GM12872 (cell line): Measurements from ENCODE around the gene BAIAP2.

Experiments used
- TF ChIP-seq, protein P1 (sequence below): IDR thresholded peaks from 3 replicates; pipeline ENCODE4 v1.5.1; 2011; ENCODE audit warnings: low read depth, mild to moderate bottlenecking, low read length, moderate library complexity; ENCODE audit not compliant: insufficient read depth

The BAIAP2 gene

DNA sequence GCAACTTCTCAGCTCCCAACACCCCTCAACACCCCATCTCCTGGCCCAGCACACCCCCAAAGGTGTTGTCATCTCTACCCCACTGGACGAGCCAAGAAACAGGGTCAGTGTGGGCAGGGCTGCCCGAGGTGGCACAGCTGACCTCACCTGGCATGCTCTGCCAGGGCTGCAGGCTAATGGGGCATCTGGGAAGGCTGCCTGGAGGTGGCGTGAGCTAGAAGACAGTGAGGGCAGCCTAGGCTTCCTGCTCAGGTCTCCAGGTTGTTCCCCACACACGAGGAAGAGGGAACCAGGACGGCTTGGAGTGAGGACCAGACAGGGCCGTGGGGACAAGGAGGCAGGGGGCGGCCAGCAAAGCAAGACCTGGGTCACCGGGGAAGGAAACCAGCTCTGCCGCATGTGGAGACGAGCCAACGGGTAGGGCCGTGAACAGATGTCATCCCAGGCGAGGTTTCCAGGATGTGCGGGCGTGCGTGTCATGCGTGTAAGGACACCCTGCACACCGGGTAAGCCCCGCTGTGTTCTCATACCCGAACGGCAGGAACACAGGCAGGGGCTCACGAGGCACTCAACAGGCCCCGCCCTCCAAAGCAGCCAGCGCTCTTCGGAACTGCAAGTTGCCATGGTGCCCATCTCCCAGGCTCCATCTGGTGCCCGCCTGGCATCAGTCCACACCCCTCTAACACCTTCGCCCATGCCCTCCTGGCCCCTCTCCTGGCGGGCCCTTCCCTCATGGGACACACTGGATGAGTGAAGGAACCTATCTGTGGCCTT, 100.7 kb downstream of the BAIAP2 start:
- TF ChIP-seq, protein P1, sequence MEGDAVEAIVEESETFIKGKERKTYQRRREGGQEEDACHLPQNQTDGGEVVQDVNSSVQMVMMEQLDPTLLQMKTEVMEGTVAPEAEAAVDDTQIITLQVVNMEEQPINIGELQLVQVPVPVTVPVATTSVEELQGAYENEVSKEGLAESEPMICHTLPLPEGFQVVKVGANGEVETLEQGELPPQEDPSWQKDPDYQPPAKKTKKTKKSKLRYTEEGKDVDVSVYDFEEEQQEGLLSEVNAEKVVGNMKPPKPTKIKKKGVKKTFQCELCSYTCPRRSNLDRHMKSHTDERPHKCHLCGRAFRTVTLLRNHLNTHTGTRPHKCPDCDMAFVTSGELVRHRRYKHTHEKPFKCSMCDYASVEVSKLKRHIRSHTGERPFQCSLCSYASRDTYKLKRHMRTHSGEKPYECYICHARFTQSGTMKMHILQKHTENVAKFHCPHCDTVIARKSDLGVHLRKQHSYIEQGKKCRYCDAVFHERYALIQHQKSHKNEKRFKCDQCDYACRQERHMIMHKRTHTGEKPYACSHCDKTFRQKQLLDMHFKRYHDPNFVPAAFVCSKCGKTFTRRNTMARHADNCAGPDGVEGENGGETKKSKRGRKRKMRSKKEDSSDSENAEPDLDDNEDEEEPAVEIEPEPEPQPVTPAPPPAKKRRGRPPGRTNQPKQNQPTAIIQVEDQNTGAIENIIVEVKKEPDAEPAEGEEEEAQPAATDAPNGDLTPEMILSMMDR, result no peak

DNA sequence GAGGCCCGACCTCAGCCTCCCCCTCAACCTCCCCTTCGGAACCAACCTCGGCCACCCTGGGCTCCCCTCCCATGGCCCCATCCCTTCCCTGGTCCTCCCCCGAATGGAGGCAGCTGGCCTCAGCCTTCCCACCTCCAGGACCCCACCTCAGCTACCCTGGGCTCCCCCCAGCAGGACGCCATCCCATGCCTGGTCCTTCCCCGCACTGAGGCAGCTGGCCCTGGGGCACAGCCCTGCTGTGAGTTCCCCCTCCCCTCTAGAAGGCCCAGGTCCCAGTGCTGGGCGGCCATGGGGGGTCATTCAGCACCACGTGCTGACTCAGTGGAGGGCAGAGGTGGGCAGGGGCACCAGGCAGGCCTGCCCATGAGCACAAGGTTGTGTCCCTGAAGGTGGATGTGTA, 101.4 kb downstream of the BAIAP2 start:
- TF ChIP-seq, protein P1, result no peak

DNA sequence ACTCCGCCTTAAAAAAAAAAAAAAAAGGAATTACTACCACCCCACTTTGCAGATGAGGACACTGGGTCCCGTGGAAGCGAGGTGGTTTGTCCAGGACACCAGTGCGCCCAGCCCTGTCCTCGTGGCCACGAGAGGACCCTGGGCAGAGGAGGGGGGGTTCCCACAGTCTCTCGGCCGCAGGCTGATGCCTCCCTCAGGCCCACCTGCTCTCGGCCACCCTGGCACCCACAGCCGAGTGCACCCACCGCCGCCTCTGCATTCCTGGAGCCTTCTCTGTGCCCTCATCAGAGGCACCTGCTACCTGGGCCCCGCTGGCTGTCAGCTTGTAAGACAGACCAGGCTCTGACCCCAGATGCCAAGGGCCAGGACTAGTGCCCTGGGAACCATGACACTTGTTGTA, 102.3 kb downstream of the BAIAP2 start:
- TF ChIP-seq, protein P1, result no peak

DNA sequence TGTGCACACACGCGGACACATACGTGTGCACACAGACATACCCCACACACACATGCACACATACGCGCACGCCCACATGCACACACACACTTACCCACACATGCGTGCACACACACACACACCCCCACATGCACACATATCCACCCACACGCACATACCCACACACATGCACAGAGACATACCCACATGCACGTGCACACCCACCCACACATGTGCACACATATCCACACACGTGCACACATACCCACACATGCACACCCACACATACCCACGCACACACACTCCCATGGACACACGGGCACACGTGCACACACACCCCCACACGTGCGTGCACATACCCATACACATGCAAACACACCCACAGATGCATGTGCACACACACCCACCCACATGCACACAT, 103.1 kb downstream of the BAIAP2 start:
- TF ChIP-seq, protein P1, result no peak

DNA sequence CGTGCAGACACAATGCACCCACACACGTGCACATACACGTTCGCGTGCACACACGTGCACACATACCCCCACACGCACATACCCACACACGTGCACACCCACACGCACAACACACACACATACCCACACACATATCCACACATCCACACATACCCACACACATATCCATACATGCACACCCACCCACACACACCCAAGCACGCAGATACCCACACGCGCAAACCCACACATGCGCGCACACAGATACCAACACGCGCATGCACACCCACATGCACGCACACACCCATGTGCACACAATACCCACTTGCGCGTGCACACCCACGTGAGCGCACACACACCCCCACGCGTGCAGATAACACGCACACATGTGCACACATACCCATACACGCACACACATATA, 103.5 kb downstream of the BAIAP2 start:
- TF ChIP-seq, protein P1, result no peak

DNA sequence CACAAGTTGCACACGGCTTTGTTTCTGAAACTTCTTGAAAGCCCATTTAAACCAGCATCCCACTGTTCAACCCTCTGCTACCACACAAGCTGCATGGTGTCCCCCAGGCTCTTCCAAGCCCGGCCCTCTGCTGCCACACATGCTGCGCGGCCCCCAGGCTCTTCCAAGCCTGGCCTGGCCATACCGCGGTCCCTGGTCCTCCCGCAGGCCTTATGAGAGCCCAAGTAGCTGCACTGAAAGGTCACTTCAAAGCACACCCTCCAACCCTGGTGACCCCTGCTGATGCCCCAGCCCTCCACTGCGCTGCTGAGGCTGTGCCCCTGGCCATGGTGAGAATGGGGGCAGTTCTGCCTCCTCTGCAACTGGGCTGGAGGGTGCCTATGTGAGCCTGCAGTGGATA, 104.5 kb downstream of the BAIAP2 start:
- TF ChIP-seq, protein P1, result no peak

DNA sequence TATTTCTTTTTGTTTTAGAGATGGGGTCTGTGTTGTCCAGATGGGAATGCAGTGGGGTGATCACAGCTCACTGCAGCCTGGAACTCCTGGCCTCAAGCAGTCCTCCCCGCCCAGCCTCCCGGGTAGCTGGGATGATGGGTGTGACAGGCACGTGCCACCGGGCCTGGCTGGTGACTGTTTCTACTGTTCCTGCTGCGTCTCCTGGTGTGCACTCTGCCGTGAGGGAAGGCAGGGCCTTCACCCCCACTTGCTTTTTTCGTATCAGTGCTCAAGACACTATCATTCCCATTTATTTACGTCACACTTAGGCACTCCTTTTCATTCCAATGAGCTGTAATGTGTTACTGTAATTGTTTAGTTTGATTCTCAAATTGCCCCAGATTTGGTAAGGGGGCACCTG, 105.1 kb downstream of the BAIAP2 start:
- TF ChIP-seq, protein P1, result no peak

DNA sequence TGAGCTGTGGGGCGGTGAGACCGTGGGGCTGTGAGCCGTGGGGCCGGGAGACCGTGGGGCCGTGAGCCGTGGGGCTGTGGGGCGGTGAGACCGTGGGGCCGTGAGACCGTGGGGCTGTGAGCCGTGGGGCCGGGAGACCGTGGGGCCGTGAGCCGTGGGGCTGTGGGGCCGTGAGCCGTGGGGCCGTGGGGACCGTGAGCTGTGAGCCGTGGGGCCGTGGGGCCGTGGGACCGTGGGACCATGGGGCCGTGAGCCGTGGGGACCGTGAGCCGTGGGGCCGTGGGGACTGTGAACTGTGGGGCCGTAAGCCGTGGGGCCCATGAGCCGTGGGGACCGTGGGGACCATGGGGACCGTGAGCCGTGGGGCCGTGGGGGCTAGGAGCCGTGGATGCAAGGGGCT, 105.7 kb downstream of the BAIAP2 start:
- TF ChIP-seq, protein P1, result no peak
